Left lung (tissue), 10 donors: ENCODE data around the gene RAP1GAP. TPM values are rescaled to one million over a fixed set of nuclear protein-coding genes. Genes with fewer than 3 reads are reported as not detected.

Experiments
- ATAC-seq: fragments of 200-7000 bp; cut with Tn5 transposase; one replicate; pipeline ENCODE4 v1.9.1; 2020; ENCODE audit warnings: moderate library complexity
- DNase-seq, 4 donors: peaks; one replicate each; pipeline ENCODE4 v3.0.0-alpha.2; 2013 to 2020
- H3K27ac ChIP-seq, 2 donors: fragments of 200-600 bp; sonication (generic) in 1 of 2; one replicate each; pipeline versions ENCODE4 v1.5.0 to v1.8.0; 2020 to 2021
- H3K27me3 ChIP-seq, 2 donors: fragments of 200-600 bp; sonication (generic) in 1 of 2; one replicate each; pipeline versions ENCODE4 v1.5.0 to v1.8.0; 2020 to 2021
- H3K36me3 ChIP-seq, 2 donors: fragments of 200-600 bp; sonication (generic) in 1 of 2; one replicate each; pipeline versions ENCODE4 v1.5.0 to v1.8.0; 2020 to 2021
- H3K4me1 ChIP-seq, 2 donors: fragments of 200-600 bp; one replicate each; pipeline ENCODE4 v1.8.0; 2021
- H3K4me3 ChIP-seq, 2 donors: fragments of 200-600 bp; sonication (generic) in 1 of 2; one replicate each; pipeline versions ENCODE4 v1.5.0 to v1.8.0; 2020 to 2021; ENCODE audit warnings: mild to moderate bottlenecking in 1 of 2
- H3K9me3 ChIP-seq, 2 donors: fragments of 200-600 bp; sonication (generic) in 1 of 2; one replicate each; pipeline versions ENCODE4 v1.5.0 to v1.8.0; 2020 to 2021
- intact Hi-C, 2 donors: fragments of 100-400 bp; cut with DNase I; formaldehyde crosslinking; loops; one replicate each; pipeline versions ENCODE4 v1.11.2 to v1.14.2; 2022
- polyA plus RNA-seq, 6 donors: library from polyadenylated mRNA; unstranded; fragments of 120-200 nt; gene quantifications; one replicate each; pipeline ENCODE4 v1.2.1, GENCODE V29; 2013; ENCODE audit not compliant: insufficient read length in 6 of 6
- total RNA-seq, 2 donors: library from RNA; stranded (reverse); fragmentation: NEBNext Ultra II Directional; extraction: Animal tissue kit (Norgen Biotek cat#: 25700); gene quantifications; one replicate each; pipeline ENCODE4 v1.2.1, GENCODE V29; 2021
- TF ChIP-seq, protein P1 (sequence below), 2 donors: fragments of 200-600 bp; sonication (generic) in 1 of 2; IDR thresholded peaks; one replicate each; pipeline versions ENCODE4 v1.5.0 to v1.8.0; 2021; ENCODE audit warnings: antibody characterized with exemption in 2 of 2
- donor health status: DM: no; HTN: yes; CAD: no.
- donor health status: DM: no; HTN: no; CAD: no.

The RAP1GAP gene
- total and polyA plus RNA-seq, 8 donors: 20.7 to 59.3 (median 45.2) TPM

DNA sequence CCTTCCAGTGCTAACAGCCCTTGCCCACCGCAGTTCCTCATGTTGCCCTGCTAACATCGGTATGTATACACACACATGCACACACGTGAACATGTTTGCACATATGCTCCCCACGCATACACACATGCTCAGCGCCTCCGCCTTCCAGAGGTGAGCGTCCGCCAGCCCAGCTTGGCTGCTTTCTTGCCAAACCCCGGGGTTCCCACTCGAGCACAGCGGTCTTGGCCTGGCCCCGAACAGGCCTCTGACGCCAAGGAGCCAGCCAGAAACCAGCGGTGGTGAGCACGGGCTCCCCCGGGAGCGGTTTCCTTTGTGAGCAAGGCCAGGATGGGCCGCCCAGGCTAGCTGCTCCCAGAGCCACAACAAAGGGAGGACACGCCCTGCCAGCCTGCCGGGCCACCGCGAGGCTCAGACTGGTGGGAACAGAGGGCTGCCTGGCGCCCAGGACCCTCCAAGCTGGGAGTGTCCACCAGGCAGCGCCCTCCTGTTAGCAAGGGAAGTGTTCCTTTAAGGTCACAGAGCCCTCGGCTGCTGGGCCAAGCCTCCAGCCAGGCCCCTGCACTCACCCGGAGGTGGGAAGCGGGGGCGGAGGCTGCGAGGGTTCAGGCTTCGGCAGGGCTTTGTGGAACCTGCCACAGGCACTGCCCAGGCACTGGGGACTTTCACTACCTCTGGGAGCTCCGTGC lies 94.5 kb downstream of the RAP1GAP start:
- DNase-seq: peak in 3 of 4 donors; percentile 18 to 73 (median 37)

DNA sequence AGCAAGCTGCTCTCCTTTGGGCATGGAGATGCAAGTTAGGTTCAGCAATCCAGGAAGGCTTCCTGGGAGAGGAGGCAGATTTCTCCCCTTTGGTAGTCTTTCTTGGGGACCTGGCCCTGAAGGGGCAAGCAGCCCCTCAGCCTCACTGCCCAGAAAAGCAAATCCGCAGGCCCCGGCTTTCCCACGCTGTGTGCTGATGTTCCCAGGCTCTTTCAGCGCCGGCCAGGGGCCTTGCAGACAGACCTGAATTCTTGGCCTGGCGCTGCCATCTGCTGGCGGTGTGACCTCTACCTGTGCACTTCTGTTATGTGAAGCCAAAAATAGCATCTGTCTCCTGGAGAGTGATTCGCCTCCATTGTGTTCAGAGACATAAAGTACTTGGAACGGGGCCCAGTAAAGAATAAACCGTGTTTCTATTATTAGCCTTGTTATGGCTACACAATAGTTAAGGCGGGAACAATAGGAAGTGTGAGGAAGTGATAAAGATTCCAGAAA lies 95.1 kb downstream of the RAP1GAP start:
- peak; percentile 36 to 87 (median 70) for DNase-seq
- no peaks in the 10 kb centered on the region for H3K9me3 ChIP-seq
- H3K4me1 ChIP-seq: peaks cover 0 to 16% of the 10 kb centered on the region in 2 donors
- H3K27me3 ChIP-seq: peaks cover 0 to 14% of the 10 kb centered on the region in 2 donors
- peak overlapping the region in 1 of 2 donors; percentile 62 for H3K27ac ChIP-seq
- no peak overlapping the region for H3K4me3 ChIP-seq
- ATAC-seq: peak; percentile 80
- intact Hi-C loops: no loop called here
- peaks cover 0 to 39% of the 10 kb centered on the region in 2 donors for H3K36me3 ChIP-seq
- TF ChIP-seq, protein P1, sequence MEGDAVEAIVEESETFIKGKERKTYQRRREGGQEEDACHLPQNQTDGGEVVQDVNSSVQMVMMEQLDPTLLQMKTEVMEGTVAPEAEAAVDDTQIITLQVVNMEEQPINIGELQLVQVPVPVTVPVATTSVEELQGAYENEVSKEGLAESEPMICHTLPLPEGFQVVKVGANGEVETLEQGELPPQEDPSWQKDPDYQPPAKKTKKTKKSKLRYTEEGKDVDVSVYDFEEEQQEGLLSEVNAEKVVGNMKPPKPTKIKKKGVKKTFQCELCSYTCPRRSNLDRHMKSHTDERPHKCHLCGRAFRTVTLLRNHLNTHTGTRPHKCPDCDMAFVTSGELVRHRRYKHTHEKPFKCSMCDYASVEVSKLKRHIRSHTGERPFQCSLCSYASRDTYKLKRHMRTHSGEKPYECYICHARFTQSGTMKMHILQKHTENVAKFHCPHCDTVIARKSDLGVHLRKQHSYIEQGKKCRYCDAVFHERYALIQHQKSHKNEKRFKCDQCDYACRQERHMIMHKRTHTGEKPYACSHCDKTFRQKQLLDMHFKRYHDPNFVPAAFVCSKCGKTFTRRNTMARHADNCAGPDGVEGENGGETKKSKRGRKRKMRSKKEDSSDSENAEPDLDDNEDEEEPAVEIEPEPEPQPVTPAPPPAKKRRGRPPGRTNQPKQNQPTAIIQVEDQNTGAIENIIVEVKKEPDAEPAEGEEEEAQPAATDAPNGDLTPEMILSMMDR (IDR thresholded peaks at IDR 0.05): peak in 1 of 2 donors; percentile 29

More for the DNA sequence above, 94.5 kb downstream of the RAP1GAP start:
- Histone ChIP-seq H3K36me3 (peaks cover 0 to 33% of the 10 kb centered on the region in 2 donors), H3K4me3 (no peak overlapping the region), H3K27ac (peak overlapping the region; percentile 33 to 62), H3K4me1 (peaks cover 0 to 20% of the 10 kb centered on the region in 2 donors), H3K9me3 (no peaks in the 10 kb centered on the region), H3K27me3 (peaks cover 0 to 14% of the 10 kb centered on the region in 2 donors)
- peak; percentile 51 for ATAC-seq
- intact Hi-C loops: no loop called here
- TF ChIP-seq, protein P1 (IDR thresholded peaks at IDR 0.05): no peak

DNA sequence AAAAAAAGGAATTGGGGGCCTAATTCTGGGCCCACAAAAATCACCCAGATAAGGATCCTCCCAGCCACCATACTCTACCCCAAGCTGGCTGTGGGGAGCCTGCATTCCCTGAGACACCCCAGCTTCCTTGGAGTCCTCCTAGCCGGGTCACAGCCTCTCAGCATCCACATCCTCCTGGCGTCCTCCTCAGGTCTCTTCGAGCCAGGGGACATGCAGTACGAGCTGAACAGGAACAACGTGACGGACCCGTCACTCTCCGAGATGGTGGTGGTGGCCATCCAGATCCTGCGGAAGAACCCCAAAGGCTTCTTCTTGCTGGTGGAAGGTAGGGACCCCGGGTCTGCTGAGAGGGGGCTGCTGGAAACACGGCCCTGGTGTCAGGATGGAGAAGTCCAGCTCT lies 95.7 kb downstream of the RAP1GAP start:
- no peak overlapping the region for H3K27ac ChIP-seq
- intact Hi-C loops: no loop called here
- H3K9me3 ChIP-seq: no peaks in the 10 kb centered on the region
- H3K27me3 ChIP-seq: peaks cover 0 to 14% of the 10 kb centered on the region in 2 donors
- H3K36me3 ChIP-seq: peaks cover 0 to 44% of the 10 kb centered on the region in 2 donors
- no peak overlapping the region for H3K4me3 ChIP-seq
- peaks cover 0 to 16% of the 10 kb centered on the region in 2 donors for H3K4me1 ChIP-seq
- peak in 1 of 4 donors; percentile 28 for DNase-seq
- no peak for ATAC-seq
- TF ChIP-seq, protein P1 (IDR thresholded peaks at IDR 0.05): no peak

DNA sequence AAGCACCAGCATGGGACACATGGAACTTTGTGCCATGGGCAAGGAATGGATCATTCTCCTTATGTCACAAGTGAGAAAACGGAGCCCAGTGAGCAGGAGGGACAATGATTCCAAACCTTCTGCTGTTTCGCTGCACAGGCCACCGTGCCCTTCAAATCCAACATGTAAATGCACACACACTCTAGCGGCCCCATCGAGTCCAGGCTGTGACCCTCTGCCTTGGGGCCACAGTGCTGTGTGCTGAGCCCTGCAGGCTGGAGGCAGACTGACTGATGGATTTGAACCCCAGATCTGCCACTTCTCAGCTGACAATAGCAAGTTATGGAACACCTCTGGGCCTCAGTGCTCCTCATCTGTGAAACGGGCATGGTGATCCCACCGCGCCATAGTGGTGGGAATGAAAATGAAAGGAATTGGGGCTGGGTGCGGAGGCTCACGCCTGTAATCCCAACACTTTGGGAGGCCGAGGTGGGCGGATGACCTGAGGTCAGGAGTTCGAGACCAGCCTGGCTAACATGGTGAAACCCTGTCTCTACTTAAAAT lies 96.4 kb downstream of the RAP1GAP start:
- TF ChIP-seq, protein P1 (IDR thresholded peaks at IDR 0.05): no peak
- H3K27ac ChIP-seq: no peak overlapping the region

DNA sequence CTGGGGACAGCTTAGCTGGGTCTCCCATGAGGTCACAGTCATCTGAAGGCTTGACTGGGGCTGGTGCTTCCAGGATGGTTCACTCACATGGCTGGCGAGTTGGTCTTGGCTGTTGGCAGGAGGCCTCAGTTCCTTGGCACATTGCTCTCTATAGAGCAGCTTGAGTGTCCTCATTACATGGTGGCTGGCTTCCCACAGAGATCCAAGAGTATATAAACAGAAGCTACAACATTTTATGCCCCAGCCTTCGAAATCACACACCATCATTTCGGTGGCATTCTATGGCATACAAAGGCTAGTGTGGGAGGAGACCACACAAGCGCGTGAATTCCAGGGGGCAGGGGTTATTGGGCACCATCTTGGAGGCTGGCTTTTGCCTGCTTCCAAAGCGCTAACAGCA lies 96.9 kb downstream of the RAP1GAP start:
- H3K27ac ChIP-seq: no peak overlapping the region
- H3K27me3 ChIP-seq: peaks cover 0 to 14% of the 10 kb centered on the region in 2 donors
- TF ChIP-seq, protein P1 (IDR thresholded peaks at IDR 0.05): no peak
- peaks cover 0 to 51% of the 10 kb centered on the region in 2 donors for H3K36me3 ChIP-seq
- intact Hi-C loops: no loop called here
- ATAC-seq (no peak), DNase-seq (peak in 1 of 4 donors; percentile 2)
- no peak overlapping the region for H3K4me3 ChIP-seq
- no peaks in the 10 kb centered on the region for H3K9me3 ChIP-seq
- H3K4me1 ChIP-seq: peaks cover 0 to 16% of the 10 kb centered on the region in 2 donors

More for the DNA sequence above, 96.4 kb downstream of the RAP1GAP start:
- DNase-seq (peak in 1 of 4 donors; percentile 20), ATAC-seq (no peak)
- intact Hi-C loops: no loop called here
- no peaks in the 10 kb centered on the region for H3K9me3 ChIP-seq
- no peak overlapping the region for H3K4me3 ChIP-seq
- H3K36me3 ChIP-seq: peaks cover 0 to 51% of the 10 kb centered on the region in 2 donors
- H3K4me1 ChIP-seq: peaks cover 0 to 16% of the 10 kb centered on the region in 2 donors
- H3K27me3 ChIP-seq: peaks cover 0 to 14% of the 10 kb centered on the region in 2 donors
